HCT116 (cell line): ENCODE measurements around the gene SLC12A3. TPM values are rescaled to one million over a fixed set of nuclear protein-coding genes. Genes with fewer than 3 reads are reported as not detected.

Source experiments
- ATAC-seq: fragments of 200-7000 bp; cut with Tn5 transposase; 2 replicates; pipeline ENCODE4 v1.9.1; 2020; ENCODE audit warnings: mild to moderate bottlenecking, moderate library complexity
- BruUV-seq: library from RNA; stranded (reverse); fragments of 400-500 nt; replicated peaks from 2 replicates; lab custom pipeline; 2021; lab: Mats Ljungman, UMichigan
- CTCF ChIA-PET: fragments of 300-600 bp; sonication (Branson Sonifier 250); formaldehyde crosslinking; loops from one replicate; lab custom pipeline; 2021; ENCODE audit warnings: antibody characterized with exemption; lab: Charles Lee
- POLR2A ChIA-PET: fragments of 300-600, 350-600 bp; sonication (Branson Sonifier 250); formaldehyde crosslinking; loops from one replicate; lab custom pipeline; 2021; ENCODE audit warnings: antibody characterized with exemption; lab: Charles Lee
- RAD21 ChIA-PET, 2 experiments: fragments of 300-600 bp; sonication (Branson Sonifier 250); formaldehyde crosslinking; loops; one replicate each; lab custom pipeline; 2023; ENCODE audit warnings: low total read pairs in 2 of 2; ENCODE audit not compliant: uncharacterized antibody in 2 of 2, unreplicated experiment in 2 of 2, low non-redundant PET in 1 of 2; lab: Charles Lee
- DNase-seq: peaks from one replicate; pipeline ENCODE4 v3.0.0-alpha.2; 2010; ENCODE audit warnings: low read depth, low spot score
- H2AFZ ChIP-seq: fragments of 200-600 bp; shearing (Covaris generic), sonication (generic); 2 replicates; pipeline ENCODE4 v1.6.1; 2017; ENCODE audit warnings: low read depth, mixed run types, mixed read lengths, antibody characterized with exemption, low read length; ENCODE audit not compliant: poor library complexity, severe bottlenecking
- H3K27ac ChIP-seq: 2 replicates; pipeline ENCODE4 v1.5.1; 2012; ENCODE audit warnings: low read depth, low read length
- H3K27me3 ChIP-seq: fragments of 200-600 bp; sonication (generic); 2 replicates; pipeline ENCODE4 v1.6.1; 2016; ENCODE audit warnings: mixed run types, low read length, mixed read lengths; ENCODE audit not compliant: insufficient read depth
- H3K36me3 ChIP-seq, 2 experiments: fragments of 200-500 bp in 1 of 2; fragments of 200-600 bp in 1 of 2; sonication (Bioruptor generic) in 1 of 2; sonication (generic) in 1 of 2; 2 replicates each; pipeline versions ENCODE4 v1.5.1 to v1.6.1; 2014 to 2016; ENCODE audit warnings: low read length in 2 of 2, inconsistent platforms in 1 of 2, mixed read lengths in 1 of 2, mixed run types in 1 of 2; ENCODE audit not compliant: insufficient read depth in 2 of 2, control insufficient read depth in 1 of 2
- H3K4me1 ChIP-seq, 2 experiments: fragments of 200-600 bp in 1 of 2; sonication (generic) in 1 of 2; 2 replicates each; pipeline versions ENCODE4 v1.5.1 to v1.6.1; 2012 to 2017; ENCODE audit warnings: low read length in 2 of 2, inconsistent platforms in 1 of 2, mild to moderate bottlenecking in 1 of 2, mixed read lengths in 1 of 2, mixed run types in 1 of 2, moderate library complexity in 1 of 2; ENCODE audit not compliant: insufficient read depth in 2 of 2, control insufficient read depth in 1 of 2
- H3K4me2 ChIP-seq: fragments of 200-600 bp; sonication (generic); 2 replicates; pipeline ENCODE4 v1.6.1; 2017; ENCODE audit warnings: mixed run types, low read length, mixed read lengths
- H3K4me3 ChIP-seq, 2 experiments: fragments of 200-600 bp in 1 of 2; sonication (generic) in 1 of 2; replicated peaks in 1 of 2; 2 replicates each; pipeline ENCODE4 v1.5.1; 2011 to 2016; ENCODE audit warnings: low read length in 2 of 2, control low read depth in 1 of 2, low read depth in 1 of 2, mild to moderate bottlenecking in 1 of 2, mixed read lengths in 1 of 2, mixed run types in 1 of 2
- H3K79me2 ChIP-seq: fragments of 200-600 bp; sonication (generic); 2 replicates; pipeline ENCODE4 v1.6.1; 2017; ENCODE audit warnings: mild to moderate bottlenecking, mixed run types, low read length, moderate library complexity, mixed read lengths; ENCODE audit not compliant: insufficient read depth
- H3K9ac ChIP-seq: fragments of 200-600 bp; sonication (generic); 2 replicates; pipeline ENCODE4 v1.6.1; 2016; ENCODE audit warnings: low read length, mixed read lengths
- H3K9me2 ChIP-seq: fragments of 200-600 bp; sonication (generic), shearing (Covaris generic); 2 replicates; pipeline ENCODE4 v1.6.1; 2017; ENCODE audit warnings: mixed run types, mild to moderate bottlenecking, moderate library complexity; ENCODE audit not compliant: insufficient read depth
- H3K9me3 ChIP-seq, 2 experiments: fragments of 200-500 bp in 1 of 2; fragments of 200-600 bp in 1 of 2; sonication (Bioruptor generic) in 1 of 2; sonication (generic) in 1 of 2; 2 replicates each; pipeline ENCODE4 v1.6.1; 2014 to 2017; ENCODE audit warnings: low read length in 2 of 2, mixed read lengths in 2 of 2, inconsistent platforms in 1 of 2, low read depth in 1 of 2, mild to moderate bottlenecking in 1 of 2, mixed run types in 1 of 2, moderate library complexity in 1 of 2; ENCODE audit not compliant: control insufficient read depth in 1 of 2, insufficient read depth in 1 of 2
- H4K20me1 ChIP-seq: fragments of 200-600 bp; sonication (generic), shearing (Covaris generic); 2 replicates; pipeline ENCODE4 v1.6.1; 2017; ENCODE audit warnings: mixed run types, mild to moderate bottlenecking, moderate library complexity; ENCODE audit not compliant: insufficient read depth
- CBX3 ChIP-seq: IDR thresholded peaks from 2 replicates; pipeline ENCODE4 v1.6.1; 2012; ENCODE audit warnings: low read depth
- CEBPB ChIP-seq: IDR thresholded peaks from 2 replicates; pipeline ENCODE4 v1.6.1; 2012; ENCODE audit warnings: low read depth
- EGR1 ChIP-seq: IDR thresholded peaks from 2 replicates; pipeline ENCODE4 v1.6.1; 2012; ENCODE audit warnings: low read depth
- EZH2phosphoT487 ChIP-seq: fragments of 200-600 bp; IDR thresholded peaks from 2 replicates; pipeline ENCODE4 v1.6.1; 2018; ENCODE audit warnings: antibody characterized with exemption, borderline replicate concordance
- FOSL1 ChIP-seq: IDR thresholded peaks from 2 replicates; pipeline ENCODE4 v1.6.1; 2012; ENCODE audit warnings: low read depth
- JUND ChIP-seq: IDR thresholded peaks from 2 replicates; pipeline ENCODE4 v1.6.1; 2012
- MAX ChIP-seq: IDR thresholded peaks from 2 replicates; pipeline ENCODE4 v1.6.1; 2012
- RAD21 ChIP-seq: IDR thresholded peaks from 2 replicates; pipeline ENCODE4 v1.6.1; 2012; ENCODE audit warnings: low read depth, mild to moderate bottlenecking
- SIN3A ChIP-seq: IDR thresholded peaks from 2 replicates; pipeline ENCODE4 v1.6.1; 2012; ENCODE audit warnings: low read depth
- SP1 ChIP-seq: IDR thresholded peaks from 2 replicates; pipeline ENCODE4 v1.6.1; 2012; ENCODE audit warnings: low read depth
- SRF ChIP-seq: IDR thresholded peaks from 2 replicates; pipeline ENCODE4 v1.6.1; 2012; ENCODE audit warnings: low read depth
- TCF7L2 ChIP-seq: IDR thresholded peaks from 2 replicates; pipeline ENCODE4 v1.7.0; 2011; ENCODE audit warnings: borderline replicate concordance, inconsistent platforms; ENCODE audit not compliant: insufficient read depth, insufficient read length; ENCODE audit errors: extremely low read depth
- YY1 ChIP-seq: IDR thresholded peaks from 2 replicates; pipeline ENCODE4 v1.6.1; 2011; ENCODE audit warnings: low read length, low read depth, moderate library complexity, mild to moderate bottlenecking; ENCODE audit not compliant: insufficient replicate concordance; ENCODE audit errors: extremely low read depth
- intact Hi-C: fragments of 100-400 bp; cut with micrococcal nuclease; formaldehyde crosslinking; loops from 2 replicates; pipeline ENCODE4 v1.10.0; 2022
- total RNA-seq: library from RNA; stranded (reverse); gene quantifications from one replicate; pipeline ENCODE4 v1.2.1, GENCODE V29; 2021; ENCODE audit not compliant: unreplicated experiment
- TF ChIP-seq, protein P1 (sequence below), 3 experiments: fragments of 200-600 bp in 1 of 3; sonication (generic) in 1 of 3; IDR thresholded peaks in 2 of 3; conservative IDR thresholded peaks in 1 of 3; 2 replicates each; pipeline ENCODE4 v1.5.1; 2012 to 2017; ENCODE audit warnings: low read depth in 2 of 3, low read length in 2 of 3, antibody characterized with exemption in 1 of 3, borderline replicate concordance in 1 of 3, control low read depth in 1 of 3, mild to moderate bottlenecking in 1 of 3, mixed read lengths in 1 of 3, mixed run types in 1 of 3, moderate library complexity in 1 of 3; ENCODE audit not compliant: insufficient read depth in 1 of 3
- TF ChIP-seq, protein P2 (sequence below): IDR thresholded peaks from 2 replicates; pipeline ENCODE4 v1.6.1; 2011; ENCODE audit warnings: mild to moderate bottlenecking, low read length, moderate library complexity; ENCODE audit not compliant: insufficient replicate concordance; ENCODE audit errors: extremely low read depth

SLC12A3 gene
- total RNA-seq, 1 experiment from 2014 or later = not detected

GRCh38 chr16:56874800-56875199 lies 9.8 kb downstream of the SLC12A3 start:
- POLR2A ChIA-PET = no interaction called here
- Histone ChIP-seq H3K4me2 (no peak overlapping the region), H3K27me3 (no peaks in the 10 kb centered on the region), H2AFZ (no peak overlapping the region), H3K79me2 (no peaks in the 10 kb centered on the region), H3K9ac (no peak overlapping the region), H3K4me3 (no peak overlapping the region), H4K20me1 (no peaks in the 10 kb centered on the region), H3K4me1 (no peaks in the 10 kb centered on the region; a peak in 1 of 4 replicates), H3K27ac (no peak overlapping the region), H3K36me3 (no peaks in the 10 kb centered on the region), H3K9me2 (no peaks in the 10 kb centered on the region), H3K9me3 (no peaks in the 10 kb centered on the region)
- TF ChIP-seq, protein P1, sequence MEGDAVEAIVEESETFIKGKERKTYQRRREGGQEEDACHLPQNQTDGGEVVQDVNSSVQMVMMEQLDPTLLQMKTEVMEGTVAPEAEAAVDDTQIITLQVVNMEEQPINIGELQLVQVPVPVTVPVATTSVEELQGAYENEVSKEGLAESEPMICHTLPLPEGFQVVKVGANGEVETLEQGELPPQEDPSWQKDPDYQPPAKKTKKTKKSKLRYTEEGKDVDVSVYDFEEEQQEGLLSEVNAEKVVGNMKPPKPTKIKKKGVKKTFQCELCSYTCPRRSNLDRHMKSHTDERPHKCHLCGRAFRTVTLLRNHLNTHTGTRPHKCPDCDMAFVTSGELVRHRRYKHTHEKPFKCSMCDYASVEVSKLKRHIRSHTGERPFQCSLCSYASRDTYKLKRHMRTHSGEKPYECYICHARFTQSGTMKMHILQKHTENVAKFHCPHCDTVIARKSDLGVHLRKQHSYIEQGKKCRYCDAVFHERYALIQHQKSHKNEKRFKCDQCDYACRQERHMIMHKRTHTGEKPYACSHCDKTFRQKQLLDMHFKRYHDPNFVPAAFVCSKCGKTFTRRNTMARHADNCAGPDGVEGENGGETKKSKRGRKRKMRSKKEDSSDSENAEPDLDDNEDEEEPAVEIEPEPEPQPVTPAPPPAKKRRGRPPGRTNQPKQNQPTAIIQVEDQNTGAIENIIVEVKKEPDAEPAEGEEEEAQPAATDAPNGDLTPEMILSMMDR (IDR thresholded peaks at IDR 0.05 in 2 of 3, conservative IDR thresholded peaks at IDR 0.05 in 1 of 3; ENCODE audit: borderline replicate concordance in 1 of 3, insufficient read depth in 1 of 3, low read depth in 2 of 3, low read length in 2 of 3) = no peak
- TF ChIP-seq EZH2phosphoT487 (no peak), SIN3A (no peak), SRF (no peak), CEBPB (no peak), EGR1 (no peak), MAX (no peak), TCF7L2 (no peak), CBX3 (no peak), RAD21 (no peak), YY1 (no peak), FOSL1 (no peak), SP1 (no peak), JUND (no peak)
- TF ChIP-seq, protein P2, sequence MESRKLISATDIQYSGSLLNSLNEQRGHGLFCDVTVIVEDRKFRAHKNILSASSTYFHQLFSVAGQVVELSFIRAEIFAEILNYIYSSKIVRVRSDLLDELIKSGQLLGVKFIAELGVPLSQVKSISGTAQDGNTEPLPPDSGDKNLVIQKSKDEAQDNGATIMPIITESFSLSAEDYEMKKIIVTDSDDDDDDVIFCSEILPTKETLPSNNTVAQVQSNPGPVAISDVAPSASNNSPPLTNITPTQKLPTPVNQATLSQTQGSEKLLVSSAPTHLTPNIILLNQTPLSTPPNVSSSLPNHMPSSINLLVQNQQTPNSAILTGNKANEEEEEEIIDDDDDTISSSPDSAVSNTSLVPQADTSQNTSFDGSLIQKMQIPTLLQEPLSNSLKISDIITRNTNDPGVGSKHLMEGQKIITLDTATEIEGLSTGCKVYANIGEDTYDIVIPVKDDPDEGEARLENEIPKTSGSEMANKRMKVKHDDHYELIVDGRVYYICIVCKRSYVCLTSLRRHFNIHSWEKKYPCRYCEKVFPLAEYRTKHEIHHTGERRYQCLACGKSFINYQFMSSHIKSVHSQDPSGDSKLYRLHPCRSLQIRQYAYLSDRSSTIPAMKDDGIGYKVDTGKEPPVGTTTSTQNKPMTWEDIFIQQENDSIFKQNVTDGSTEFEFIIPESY = no peak
- CTCF ChIA-PET = no interaction called here
- no TSS peak for BruUV-seq
- RAD21 ChIA-PET = no interaction called here
- no peak for ATAC-seq
- no peak for DNase-seq
- intact Hi-C loops = no loop called here
